Stimulated activated naive CD4-positive, alpha-beta T cell treated with Interleukin-2 at 50 U/mL for 16 hours (primary cell): Measurements from ENCODE around the gene ADRB1.

Source experiments
- DNase-seq: peaks from one replicate; lab custom pipeline; 2025; lab: John Stamatoyannopoulos, UW

ADRB1 gene

GRCh38 chr10:114094795-114095194, 51.1 kb downstream of the ADRB1 start:
- DNase-seq, result no peak

GRCh38 chr10:114095559-114096337, 52.1 kb downstream of the ADRB1 start:
- no peak for DNase-seq
